ENCODE results near the gene ATPAF2. TPM values are rescaled to one million over a fixed set of nuclear protein-coding genes. Genes with fewer than 3 reads are reported as not detected.

The ATPAF2 gene
- polyA plus RNA-seq, 2 of the 4 experiments (the other 2 are of a cell fraction): 20.0 to 21.4 TPM

Other genes with a start within 250 kb of the ATPAF2 start
- gene SREBF1, start 202.2 kb downstream of the ATPAF2 start, polyA plus RNA-seq (2011; rRNA removed): 47.4 and 54.6 TPM in 2 replicates
- 90.3 to 175 TPM (median 159 TPM) in 3 replicates for gene SREBF1, start 202.2 kb downstream of the ATPAF2 start, polyA plus RNA-seq (2017; fragmentation: RNase III; extraction: RNeasy Plus Mini Kit Qiagen cat#74134 plus additional on column Dnase treatment)
- 19.0 and 19.2 TPM in 2 replicates for gene TOM1L2, start 66.8 kb downstream of the ATPAF2 start, polyA plus RNA-seq (2011; rRNA removed)
- gene TOM1L2, start 66.8 kb downstream of the ATPAF2 start, polyA plus RNA-seq (2017; fragmentation: RNase III; extraction: RNeasy Plus Mini Kit Qiagen cat#74134 plus additional on column Dnase treatment): 21.1 to 25.8 TPM (median 24.7 TPM) in 3 replicates
- gene DRC3, start 66.3 kb downstream of the ATPAF2 start, polyA plus RNA-seq (2011; rRNA removed): 2.9 and 3.1 TPM in 2 replicates
- 1.9 to 2.9 TPM (median 2.2 TPM) in 3 replicates for gene DRC3, start 66.3 kb downstream of the ATPAF2 start, polyA plus RNA-seq (2017; fragmentation: RNase III; extraction: RNeasy Plus Mini Kit Qiagen cat#74134 plus additional on column Dnase treatment)
- gene GID4, start 240 bp upstream of the ATPAF2 start, polyA plus RNA-seq (2011; rRNA removed): 11.2 and 11.9 TPM in 2 replicates
- 11.4 to 11.6 TPM (median 11.5 TPM) in 3 replicates for gene GID4, start 240 bp upstream of the ATPAF2 start, polyA plus RNA-seq (2017; fragmentation: RNase III; extraction: RNeasy Plus Mini Kit Qiagen cat#74134 plus additional on column Dnase treatment)
- 41.9 and 44.6 TPM in 2 replicates for gene DRG2, start 48.8 kb upstream of the ATPAF2 start, polyA plus RNA-seq (2011; rRNA removed)
- 48.2 to 51.9 TPM (median 48.3 TPM) in 3 replicates for gene DRG2, start 48.8 kb upstream of the ATPAF2 start, polyA plus RNA-seq (2017; fragmentation: RNase III; extraction: RNeasy Plus Mini Kit Qiagen cat#74134 plus additional on column Dnase treatment)
- 0.22 and 0.24 TPM in 2 replicates for gene MYO15A, start 69.6 kb upstream of the ATPAF2 start, polyA plus RNA-seq (2011; rRNA removed)
- 0.07 to 0.36 TPM (median 0.26 TPM) in 3 replicates for gene MYO15A, start 69.6 kb upstream of the ATPAF2 start, polyA plus RNA-seq (2017; fragmentation: RNase III; extraction: RNeasy Plus Mini Kit Qiagen cat#74134 plus additional on column Dnase treatment)
- gene ALKBH5, start 144.7 kb upstream of the ATPAF2 start, polyA plus RNA-seq (2011; rRNA removed): 99.2 and 105 TPM in 2 replicates
- gene ALKBH5, start 144.7 kb upstream of the ATPAF2 start, polyA plus RNA-seq (2017; fragmentation: RNase III; extraction: RNeasy Plus Mini Kit Qiagen cat#74134 plus additional on column Dnase treatment): 52.5 to 57.9 TPM (median 54.2 TPM) in 3 replicates
- 11.2 and 13.1 TPM in 2 replicates for gene LLGL1, start 186.5 kb upstream of the ATPAF2 start, polyA plus RNA-seq (2011; rRNA removed)
- gene LLGL1, start 186.5 kb upstream of the ATPAF2 start, polyA plus RNA-seq (2017; fragmentation: RNase III; extraction: RNeasy Plus Mini Kit Qiagen cat#74134 plus additional on column Dnase treatment): 15.5 to 19.3 TPM (median 18.9 TPM) in 3 replicates
- gene FLII, start 219.6 kb upstream of the ATPAF2 start, polyA plus RNA-seq (2011; rRNA removed): 280 and 299 TPM in 2 replicates
- 222 to 265 TPM (median 253 TPM) in 3 replicates for gene FLII, start 219.6 kb upstream of the ATPAF2 start, polyA plus RNA-seq (2017; fragmentation: RNase III; extraction: RNeasy Plus Mini Kit Qiagen cat#74134 plus additional on column Dnase treatment)
- gene MIEF2, start 221.5 kb upstream of the ATPAF2 start, polyA plus RNA-seq (2011; rRNA removed): 3.7 and 4.3 TPM in 2 replicates
- 6.0 to 8.5 TPM (median 7.0 TPM) in 3 replicates for gene MIEF2, start 221.5 kb upstream of the ATPAF2 start, polyA plus RNA-seq (2017; fragmentation: RNase III; extraction: RNeasy Plus Mini Kit Qiagen cat#74134 plus additional on column Dnase treatment)